GM18873 (cell line): ENCODE results near the gene ANAPC16.
"Not testable (repeated sequence)": the region's sequence is repeated elsewhere in the genome, so short reads cannot be mapped to it uniquely, and the experiment has no call there.

Source experiments
- ATAC-seq: cut with Tn5 transposase; IDR thresholded peaks from one replicate; pipeline ENCODE4 v1.9.1; 2021; ENCODE audit warnings: mild to moderate bottlenecking, moderate library complexity, moderate number of reproducible peaks; ENCODE audit not compliant: unreplicated experiment, low FRiP score

The ANAPC16 gene

DNA sequence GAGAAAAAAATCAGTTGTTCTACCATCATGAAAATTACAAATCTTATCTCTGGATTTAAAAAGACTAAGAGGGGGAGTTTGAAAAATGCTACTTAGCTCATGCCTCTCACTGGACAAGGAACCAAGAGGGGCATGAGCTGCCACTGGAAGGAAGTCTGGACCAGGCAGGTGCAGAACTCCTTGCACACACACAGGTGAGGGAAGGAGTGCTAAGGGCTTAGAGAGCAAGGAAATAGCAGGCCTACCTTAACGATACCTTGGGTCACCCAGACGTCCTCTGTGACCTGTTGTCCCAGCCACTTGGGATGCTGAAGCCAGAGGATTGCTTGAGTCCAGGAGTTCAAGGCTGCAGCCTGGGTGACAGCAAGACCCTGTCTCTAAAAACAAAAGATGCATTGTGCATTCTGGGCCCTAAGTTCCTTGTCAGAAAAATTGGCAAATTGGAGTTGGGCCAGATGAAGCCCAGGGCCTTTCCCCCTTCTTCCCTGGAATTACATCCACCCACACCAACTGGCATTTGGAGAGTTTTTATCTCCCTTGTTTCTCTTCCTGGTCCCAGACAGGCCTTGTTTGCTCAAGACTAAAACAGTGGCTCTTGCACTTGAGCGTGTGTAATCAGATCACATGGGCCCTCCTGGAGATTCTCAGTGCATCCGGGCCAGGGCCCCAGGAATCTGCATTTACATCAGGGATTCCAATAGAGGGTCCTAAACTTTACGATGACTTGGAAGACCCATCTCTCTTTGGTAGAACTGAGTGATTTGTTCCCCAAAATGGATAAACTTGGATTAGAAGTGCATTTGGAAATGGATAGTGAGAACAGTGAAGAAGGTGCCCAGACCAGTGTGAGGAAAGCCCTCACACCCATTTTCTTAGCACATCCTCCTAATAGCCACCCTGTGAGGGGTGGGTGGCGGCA lies 60.9 kb downstream of the ANAPC16 start:
- no peak for ATAC-seq

DNA sequence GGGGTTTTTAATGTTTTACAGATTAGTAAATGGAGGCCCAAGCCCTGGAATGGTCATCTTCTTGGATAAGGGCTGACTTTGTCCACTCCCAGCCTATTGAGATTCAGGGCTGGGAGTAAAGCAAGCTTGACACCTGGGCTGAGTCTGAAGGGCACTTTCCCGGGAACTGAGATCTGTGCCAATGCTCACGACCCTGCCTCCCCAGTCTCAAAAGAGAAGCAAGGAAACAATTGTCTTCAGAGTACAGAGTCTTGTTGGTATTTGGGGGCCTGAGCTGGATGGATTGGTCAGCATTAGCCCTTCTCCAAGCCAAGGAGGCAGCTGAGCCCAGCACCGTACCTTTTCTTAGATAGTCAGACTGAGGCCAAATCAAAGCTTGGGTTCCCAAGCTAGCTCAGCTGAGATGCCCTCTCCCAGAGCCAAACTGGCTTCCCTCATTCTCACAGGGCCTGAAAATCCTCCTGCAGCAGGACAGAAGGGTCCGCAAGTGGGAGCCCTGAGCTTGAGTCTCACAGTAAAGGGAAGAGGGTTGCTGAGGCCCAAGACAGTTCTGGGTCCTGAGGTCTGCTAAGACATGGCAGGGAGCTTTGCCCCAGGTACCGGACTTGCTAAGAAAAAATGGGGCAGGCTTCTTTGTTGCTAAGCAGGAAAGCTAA lies 61.7 kb downstream of the ANAPC16 start:
- ATAC-seq = no peak

GRCh38 chr10:72277996-72278667 lies 62.3 kb downstream of the ANAPC16 start:
- ATAC-seq = no peak

DNA sequence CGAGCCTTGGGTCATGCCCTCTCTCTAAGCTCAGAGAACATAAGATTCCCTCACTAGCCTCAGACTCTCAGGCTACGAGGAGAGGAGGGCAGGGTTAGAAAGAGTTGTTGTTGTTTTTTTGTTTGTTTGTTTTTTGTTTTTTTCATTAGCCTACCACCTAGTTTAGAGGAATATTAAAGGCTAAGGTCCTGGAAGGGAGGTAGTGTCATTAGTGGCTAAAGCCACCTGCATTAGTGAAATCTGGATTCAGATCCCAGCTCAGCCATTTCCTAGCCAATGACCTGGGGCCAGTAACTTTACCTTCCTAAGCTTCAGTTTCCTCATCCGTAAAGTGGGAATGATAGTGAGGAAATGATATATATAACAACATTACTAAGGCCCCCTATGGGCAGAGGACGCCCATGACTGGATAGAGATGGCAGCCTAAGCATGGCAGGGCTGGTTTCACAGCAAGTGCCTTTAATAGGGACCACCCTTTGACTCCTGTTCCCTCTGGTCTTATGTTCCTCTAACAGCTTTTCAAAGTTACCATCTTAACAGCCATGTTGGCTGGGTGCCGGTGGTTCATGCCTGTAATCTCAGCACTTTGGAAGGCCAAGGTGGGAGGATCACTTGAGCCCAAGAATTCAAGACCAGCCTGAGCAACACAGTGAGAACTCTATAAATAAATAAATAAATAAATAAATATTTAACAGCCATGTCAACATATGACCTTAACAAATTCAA lies 63.0 kb downstream of the ANAPC16 start:
- ATAC-seq = no peak

DNA sequence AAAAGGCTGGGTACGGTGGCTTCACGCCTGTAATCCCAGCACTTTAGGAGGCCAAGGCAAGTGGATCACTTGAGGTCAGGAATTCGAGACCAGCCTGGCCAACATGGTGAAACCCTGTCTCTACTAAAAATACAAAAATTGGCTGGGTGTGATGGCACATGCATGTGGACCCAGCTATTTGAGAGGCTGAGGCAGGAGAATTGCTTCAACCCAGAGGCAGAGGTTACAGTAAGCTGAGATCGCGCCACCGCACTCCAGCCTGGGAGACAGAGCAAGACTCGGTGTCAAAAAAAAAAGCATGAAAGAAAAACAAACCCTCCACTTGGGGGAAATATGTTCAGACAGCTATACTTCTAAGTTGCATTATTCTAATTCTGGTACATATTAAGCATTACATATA lies 63.8 kb downstream of the ANAPC16 start:
- not testable (repeated sequence) for ATAC-seq

DNA sequence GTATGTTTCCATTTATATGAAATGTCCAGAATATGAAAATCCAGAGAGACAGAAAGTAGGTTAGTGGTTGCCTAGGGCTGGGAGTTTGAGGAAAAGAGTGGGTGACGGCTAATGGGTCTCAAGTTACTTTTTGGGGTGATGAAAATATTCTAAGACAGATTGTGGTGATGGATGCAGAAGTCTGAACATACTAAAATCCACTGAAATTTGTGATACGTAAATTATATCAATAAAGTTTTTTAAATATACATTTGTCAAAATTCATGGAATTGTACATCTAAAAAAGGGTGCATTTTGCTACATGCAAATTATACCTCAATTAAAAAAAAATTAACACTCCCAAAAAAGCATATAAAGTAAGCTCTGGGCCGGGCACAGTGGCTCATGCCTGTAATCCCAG lies 67.3 kb downstream of the ANAPC16 start:
- ATAC-seq = no peak
